PC-9 (cell line): Measurements from ENCODE around the gene ANKEF1.

Experiments
- CTCF ChIP-seq: fragments of 200-600 bp; sonication (generic); conservative IDR thresholded peaks from 2 replicates; pipeline ENCODE4 v1.6.1; 2017; ENCODE audit warnings: mixed run types, antibody characterized with exemption, mild to moderate bottlenecking, moderate library complexity
- EZH2 ChIP-seq: fragments of 200-600 bp; sonication (generic); IDR thresholded peaks from 2 replicates; pipeline ENCODE4 v1.8.0; 2017; ENCODE audit warnings: antibody characterized with exemption, low read depth

- TF ChIP-seq CTCF (no peak), EZH2 (no peak)
Measured at GRCh38 chr20:10105046-10105445, 70.3 kb downstream of the ANKEF1 start.
